Esophagus squamous epithelium (tissue), 5 donors: Measurements from ENCODE around the gene UBXN11. TPM values are rescaled to one million over a fixed set of nuclear protein-coding genes. Genes with fewer than 3 reads are reported as not detected.

Experiments used
- DNase-seq: peaks from one replicate; lab custom pipeline; 2025; lab: John Stamatoyannopoulos, UW
- H3K27ac ChIP-seq, 4 donors: fragments of 200-600 bp; sonication (generic); one replicate each; pipeline ENCODE4 v1.5.1; 2016 to 2019; ENCODE audit warnings: mild to moderate bottlenecking in 1 of 4
- H3K27me3 ChIP-seq, 4 donors: fragments of 200-600 bp; sonication (generic); 1 replicate in 3 of 4; 2 replicates in 1 of 4; pipeline versions ENCODE4 v1.5.1 to v1.6.0; 2017 to 2021; ENCODE audit warnings: antibody characterized with exemption in 1 of 4
- H3K36me3 ChIP-seq, 3 donors: fragments of 200-600 bp; sonication (generic); one replicate each; pipeline ENCODE4 v1.5.1; 2016 to 2019
- H3K4me1 ChIP-seq, 3 donors: fragments of 200-600 bp; sonication (generic); one replicate each; pipeline ENCODE4 v1.5.1; 2017 to 2019
- H3K4me3 ChIP-seq, 4 donors: fragments of 200-600 bp; sonication (generic); 1 replicate in 3 of 4; 2 replicates in 1 of 4; pipeline ENCODE4 v1.5.1; 2016 to 2019; ENCODE audit warnings: mild to moderate bottlenecking in 2 of 4, moderate library complexity in 1 of 4
- H3K9me3 ChIP-seq, 3 donors: fragments of 200-600 bp; sonication (generic); one replicate each; pipeline ENCODE4 v1.5.1; 2016 to 2019
- POLR2A ChIP-seq, 4 donors: fragments of 450-650 bp; IDR thresholded peaks; one replicate each; pipeline ENCODE4 v1.6.1; 2017; ENCODE audit warnings: antibody characterized with exemption in 4 of 4, mild to moderate bottlenecking in 4 of 4, moderate library complexity in 3 of 4
- WGBS, 2 donors: methylation state at CpG; one replicate each; pipeline ENCODE4 v1.1.5; 2018; 5-methylcytosine and 5-hydroxymethylcytosine counted together
- intact Hi-C: fragments of 100-400 bp; cut with DNase I; formaldehyde crosslinking; loops from one replicate; pipeline ENCODE4 v1.15.0; 2022
- total RNA-seq, 4 donors: library from RNA; depleted of rRNA; stranded (reverse); fragments of >200 nt; gene quantifications; one replicate each; pipeline ENCODE4 v1.1.0, GENCODE V29; 2016
- TF ChIP-seq, protein P1 (sequence below), 6 experiments: fragments of 450-650 bp in 4 of 6; fragments of 200-600 bp in 2 of 6; sonication (generic) in 2 of 6; IDR thresholded peaks; one replicate each; pipeline ENCODE4 v1.5.1; 2016 to 2019; ENCODE audit warnings: antibody characterized with exemption in 6 of 6, mild to moderate bottlenecking in 4 of 6, moderate library complexity in 4 of 6
- donor health status: DM: yes; HTN: yes; CAD: no.

UBXN11 gene
- total RNA-seq, 4 donors from 2014 or later = 3.2 to 9.2 (median 3.7) TPM

DNA sequence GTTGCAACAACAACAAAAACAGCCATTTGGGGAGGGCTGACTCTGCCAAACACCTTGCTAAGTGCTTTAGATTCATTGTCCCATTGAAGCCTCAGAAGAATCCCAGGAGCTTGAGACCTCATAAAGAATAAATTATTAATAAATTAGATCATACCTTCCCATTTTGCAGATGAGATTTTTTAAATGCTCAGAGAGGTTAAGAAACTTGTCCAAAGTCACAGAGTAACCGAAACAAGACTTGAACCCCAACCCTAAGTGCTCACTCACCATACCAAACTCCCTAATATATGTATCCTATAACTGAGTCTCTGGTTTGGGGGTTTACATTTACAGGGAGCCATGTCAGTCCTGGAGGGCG, 43.9 kb upstream of the UBXN11 start:
- intact Hi-C loops = no loop called here
- Histone ChIP-seq H3K9me3 (no peaks in the 10 kb centered on the region), H3K36me3 (peaks cover 0 to 22% (median 8%) of the 10 kb centered on the region in 3 donors), H3K4me1 (peaks cover 14 to 63% (median 19%) of the 10 kb centered on the region in 3 donors), H3K4me3 (peak overlapping the region in 2 of 4 donors; percentile 54 to 59), H3K27ac (peak overlapping the region; percentile 85 to 95 (median 92)), H3K27me3 (peaks cover 0 to 10% (median 0%) of the 10 kb centered on the region in 4 donors)
- 61 to 94% methylated on average over 2 of the region's 2 CpGs for whole genome bisulfite sequencing, 2 donors
- no peak for DNase-seq
- TF ChIP-seq, protein P1, sequence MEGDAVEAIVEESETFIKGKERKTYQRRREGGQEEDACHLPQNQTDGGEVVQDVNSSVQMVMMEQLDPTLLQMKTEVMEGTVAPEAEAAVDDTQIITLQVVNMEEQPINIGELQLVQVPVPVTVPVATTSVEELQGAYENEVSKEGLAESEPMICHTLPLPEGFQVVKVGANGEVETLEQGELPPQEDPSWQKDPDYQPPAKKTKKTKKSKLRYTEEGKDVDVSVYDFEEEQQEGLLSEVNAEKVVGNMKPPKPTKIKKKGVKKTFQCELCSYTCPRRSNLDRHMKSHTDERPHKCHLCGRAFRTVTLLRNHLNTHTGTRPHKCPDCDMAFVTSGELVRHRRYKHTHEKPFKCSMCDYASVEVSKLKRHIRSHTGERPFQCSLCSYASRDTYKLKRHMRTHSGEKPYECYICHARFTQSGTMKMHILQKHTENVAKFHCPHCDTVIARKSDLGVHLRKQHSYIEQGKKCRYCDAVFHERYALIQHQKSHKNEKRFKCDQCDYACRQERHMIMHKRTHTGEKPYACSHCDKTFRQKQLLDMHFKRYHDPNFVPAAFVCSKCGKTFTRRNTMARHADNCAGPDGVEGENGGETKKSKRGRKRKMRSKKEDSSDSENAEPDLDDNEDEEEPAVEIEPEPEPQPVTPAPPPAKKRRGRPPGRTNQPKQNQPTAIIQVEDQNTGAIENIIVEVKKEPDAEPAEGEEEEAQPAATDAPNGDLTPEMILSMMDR (IDR thresholded peaks at IDR 0.05) = no peak
- no peak for TF ChIP-seq POLR2A (IDR thresholded peaks at IDR 0.05)

- Histone ChIP-seq H3K27ac (peak overlapping the region; percentile 21 to 95 (median 92)), H3K9me3 (no peaks in the 10 kb centered on the region), H3K27me3 (peaks cover 0 to 10% (median 0%) of the 10 kb centered on the region in 4 donors), H3K4me1 (peaks cover 13 to 58% (median 14%) of the 10 kb centered on the region in 3 donors), H3K36me3 (peaks cover 0 to 27% (median 8%) of the 10 kb centered on the region in 3 donors), H3K4me3 (peak overlapping the region in 2 of 4 donors; percentile 7 to 54)
- TF ChIP-seq, protein P1 (IDR thresholded peaks at IDR 0.05) = no peak
- no peak for TF ChIP-seq POLR2A (IDR thresholded peaks at IDR 0.05)
- WGBS, 2 donors = 77 to 86% methylated on average over 4 to 5 of the region's 5 CpGs
- intact Hi-C loops = no loop called here
- DNase-seq = no peak
Observed at GRCh38 chr1:26349877-26350244, 43.4 kb upstream of the UBXN11 start.

GRCh38 chr1:26349188-26349876, 42.9 kb upstream of the UBXN11 start:
- peaks cover 0 to 7% (median 0%) of the 10 kb centered on the region in 4 donors for H3K27me3 ChIP-seq
- H3K36me3 ChIP-seq = peaks cover 0 to 32% (median 8%) of the 10 kb centered on the region in 3 donors
- no peak for DNase-seq
- 71% methylated on average over 7 of the region's 7 CpGs for WGBS, 2 donors
- TF ChIP-seq, protein P1 (IDR thresholded peaks at IDR 0.05) = no peak
- no peak for TF ChIP-seq POLR2A (IDR thresholded peaks at IDR 0.05)
- no peak overlapping the region for H3K4me3 ChIP-seq
- intact Hi-C loops = no loop called here
- H3K4me1 ChIP-seq = peaks cover 8 to 53% (median 9%) of the 10 kb centered on the region in 3 donors
- no peaks in the 10 kb centered on the region for H3K9me3 ChIP-seq
- H3K27ac ChIP-seq = peak overlapping the region in 3 of 4 donors; percentile 90 to 95 (median 95)

DNA sequence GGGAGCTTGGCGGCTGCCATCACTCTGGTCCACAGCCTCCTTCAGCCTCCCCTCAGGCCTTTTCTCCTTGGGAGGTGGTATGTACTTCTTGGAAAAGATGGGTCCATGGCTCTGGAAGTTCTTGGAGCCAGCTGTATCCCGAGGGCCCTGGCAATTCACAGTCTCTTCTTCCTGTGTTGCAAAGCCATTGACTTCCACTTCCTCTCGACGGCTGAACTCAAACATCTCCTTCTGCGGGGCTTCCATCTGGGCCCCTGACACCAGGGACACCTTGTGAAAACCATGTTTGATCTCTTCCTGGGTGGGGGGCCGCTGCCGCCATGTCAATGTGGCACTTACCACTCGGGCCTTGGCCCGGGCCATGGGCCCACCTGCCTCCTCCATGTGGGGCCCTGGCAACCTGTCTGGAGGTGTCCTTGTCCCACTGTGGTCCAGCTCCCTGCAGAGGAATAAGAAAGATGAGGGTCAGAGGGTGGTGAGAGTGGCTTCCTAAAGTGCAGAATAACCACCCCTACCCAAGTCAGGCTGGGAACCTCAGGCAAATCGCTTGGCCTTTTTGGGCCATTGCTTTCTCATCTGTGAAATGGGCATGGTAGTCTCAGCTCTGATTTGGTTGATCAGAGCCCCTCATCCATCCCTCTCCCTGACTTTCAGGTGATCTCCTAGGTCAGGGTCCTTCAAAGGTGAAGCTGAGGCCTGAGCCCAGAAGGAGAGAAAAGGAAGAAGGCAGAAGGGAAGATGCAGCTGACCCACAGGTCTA, 40.0 kb upstream of the UBXN11 start:
- H3K27me3 ChIP-seq = no peaks in the 10 kb centered on the region
- H3K27ac ChIP-seq = no peak overlapping the region
- no peaks in the 10 kb centered on the region for H3K9me3 ChIP-seq
- H3K4me1 ChIP-seq = peaks cover 6 to 24% (median 7%) of the 10 kb centered on the region in 3 donors
- DNase-seq = no peak
- peaks cover 0 to 61% (median 8%) of the 10 kb centered on the region in 3 donors for H3K36me3 ChIP-seq
- TF ChIP-seq, protein P1 (IDR thresholded peaks at IDR 0.05) = no peak
- TF ChIP-seq POLR2A (IDR thresholded peaks at IDR 0.05) = no peak
- intact Hi-C loops = no loop called here
- 56 to 87% methylated on average over 6 of the region's 10 CpGs for WGBS, 2 donors
- no peak overlapping the region for H3K4me3 ChIP-seq

DNA sequence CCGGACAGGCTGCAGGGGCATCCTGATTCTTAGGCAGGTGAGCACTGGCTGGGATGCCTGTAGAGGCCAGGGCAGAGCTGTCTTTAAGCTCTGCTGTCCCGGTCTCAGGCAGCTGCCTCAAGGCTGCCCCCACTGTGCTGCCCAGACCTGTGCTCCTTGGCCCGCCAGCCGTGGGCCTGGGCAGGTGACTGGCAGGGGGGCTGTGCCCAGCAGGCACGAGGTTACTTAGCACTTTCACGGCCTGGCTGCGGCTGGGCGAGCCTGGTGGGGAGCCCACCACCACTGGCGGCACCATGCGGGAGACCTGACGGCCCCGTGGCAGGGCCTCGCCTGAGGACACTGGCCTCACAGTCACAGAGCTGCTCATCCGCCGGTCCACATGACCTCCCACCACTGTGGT, 39.3 kb upstream of the UBXN11 start:
- TF ChIP-seq, protein P1 (IDR thresholded peaks at IDR 0.05) = no peak
- TF ChIP-seq POLR2A (IDR thresholded peaks at IDR 0.05) = no peak
- H3K27me3 ChIP-seq = no peaks in the 10 kb centered on the region

More for the DNA sequence above, 39.3 kb upstream of the UBXN11 start:
- DNase-seq = no peak
- H3K36me3 ChIP-seq = peaks cover 0 to 64% (median 8%) of the 10 kb centered on the region in 3 donors
- intact Hi-C loops = no loop called here
- WGBS, 2 donors = 60% methylated on average over 1 of the region's 15 CpGs; no CpG with 5 or more reads in 1 of the 2 donors
- H3K27ac ChIP-seq = no peak overlapping the region
- no peak overlapping the region for H3K4me3 ChIP-seq
- no peaks in the 10 kb centered on the region for H3K9me3 ChIP-seq
- H3K4me1 ChIP-seq = peaks cover 2 to 17% (median 4%) of the 10 kb centered on the region in 3 donors
